Measurements from ENCODE around the gene ARHGAP6.

Gene ARHGAP6

GRCh38 chrX:11205796-11206195 is 459.9 kb downstream of the ARHGAP6 start:
- no peak for DNase-seq
- CTCF ChIA-PET, result no interaction called here
- no peak overlapping the region for H3K4me3 Mint-ChIP-seq
- no peaks in the 10 kb centered on the region for H3K36me3 Mint-ChIP-seq
- no peaks in the 10 kb centered on the region for H3K9me3 Mint-ChIP-seq
- H3K4me1 Mint-ChIP-seq, result no peaks in the 10 kb centered on the region
- no peaks in the 10 kb centered on the region for H3K27me3 Mint-ChIP-seq
- no peak overlapping the region for H3K27ac Mint-ChIP-seq

- Mint-ChIP-seq H3K27me3 (no peaks in the 10 kb centered on the region), H3K9me3 (no peaks in the 10 kb centered on the region), H3K27ac (no peak overlapping the region), H3K36me3 (no peaks in the 10 kb centered on the region), H3K4me3 (no peak overlapping the region), H3K4me1 (no peaks in the 10 kb centered on the region)
- DNase-seq, result no peak
- CTCF ChIA-PET, result no interaction called here
These were observed 468.0 kb downstream of the ARHGAP6 start for GRCh38 chrX:11197671-11198070.

- Mint-ChIP-seq H3K4me1 (no peaks in the 10 kb centered on the region), H3K9me3 (no peaks in the 10 kb centered on the region), H3K4me3 (no peak overlapping the region), H3K27ac (no peak overlapping the region), H3K36me3 (no peaks in the 10 kb centered on the region), H3K27me3 (no peaks in the 10 kb centered on the region)
- no peak for DNase-seq
- CTCF ChIA-PET, result no interaction called here
These were observed 469.2 kb downstream of the ARHGAP6 start for GRCh38 chrX:11196476-11196875.

GRCh38 chrX:11193035-11193469 is 472.7 kb downstream of the ARHGAP6 start:
- H3K27ac Mint-ChIP-seq, result no peak overlapping the region
- H3K27me3 Mint-ChIP-seq, result no peaks in the 10 kb centered on the region
- DNase-seq, result no peak
- CTCF ChIA-PET, result no interaction called here
- no peak overlapping the region for H3K4me3 Mint-ChIP-seq
- H3K36me3 Mint-ChIP-seq, result no peaks in the 10 kb centered on the region
- no peaks in the 10 kb centered on the region for H3K4me1 Mint-ChIP-seq
- no peaks in the 10 kb centered on the region for H3K9me3 Mint-ChIP-seq

GRCh38 chrX:11190745-11191510 is 474.8 kb downstream of the ARHGAP6 start:
- no peaks in the 10 kb centered on the region for H3K36me3 Mint-ChIP-seq
- no peaks in the 10 kb centered on the region for H3K4me1 Mint-ChIP-seq
- no peaks in the 10 kb centered on the region for H3K27me3 Mint-ChIP-seq
- no peak for DNase-seq
- no peak overlapping the region for H3K27ac Mint-ChIP-seq
- no peaks in the 10 kb centered on the region for H3K9me3 Mint-ChIP-seq
- H3K4me3 Mint-ChIP-seq, result no peak overlapping the region
- CTCF ChIA-PET, result no interaction called here

GRCh38 chrX:11189097-11189496 is 476.6 kb downstream of the ARHGAP6 start:
- no peak overlapping the region for H3K4me3 Mint-ChIP-seq
- H3K9me3 Mint-ChIP-seq, result no peaks in the 10 kb centered on the region
- no peak for DNase-seq
- no peaks in the 10 kb centered on the region for H3K36me3 Mint-ChIP-seq
- CTCF ChIA-PET, result no interaction called here
- H3K4me1 Mint-ChIP-seq, result no peaks in the 10 kb centered on the region
- H3K27me3 Mint-ChIP-seq, result no peaks in the 10 kb centered on the region
- H3K27ac Mint-ChIP-seq, result no peak overlapping the region

- no peaks in the 10 kb centered on the region for H3K27me3 Mint-ChIP-seq
- H3K4me1 Mint-ChIP-seq, result no peaks in the 10 kb centered on the region
- DNase-seq, result no peak
- no peaks in the 10 kb centered on the region for H3K9me3 Mint-ChIP-seq
- H3K4me3 Mint-ChIP-seq, result no peak overlapping the region
- H3K36me3 Mint-ChIP-seq, result no peaks in the 10 kb centered on the region
- no peak overlapping the region for H3K27ac Mint-ChIP-seq
- CTCF ChIA-PET, result no interaction called here
These were observed 477.1 kb downstream of the ARHGAP6 start for GRCh38 chrX:11188664-11189063.

- no peak for DNase-seq
- CTCF ChIA-PET, result no interaction called here
- H3K9me3 Mint-ChIP-seq, result no peaks in the 10 kb centered on the region
- no peaks in the 10 kb centered on the region for H3K36me3 Mint-ChIP-seq
- no peak overlapping the region for H3K4me3 Mint-ChIP-seq
- H3K27me3 Mint-ChIP-seq, result no peaks in the 10 kb centered on the region
- no peaks in the 10 kb centered on the region for H3K4me1 Mint-ChIP-seq
- H3K27ac Mint-ChIP-seq, result no peak overlapping the region
These were observed 478.7 kb downstream of the ARHGAP6 start for GRCh38 chrX:11187001-11187400.

GRCh38 chrX:11185861-11186260 is 479.9 kb downstream of the ARHGAP6 start:
- no peaks in the 10 kb centered on the region for H3K9me3 Mint-ChIP-seq
- CTCF ChIA-PET, result no interaction called here
- DNase-seq, result no peak
- H3K27me3 Mint-ChIP-seq, result no peaks in the 10 kb centered on the region
- no peaks in the 10 kb centered on the region for H3K4me1 Mint-ChIP-seq
- H3K27ac Mint-ChIP-seq, result no peak overlapping the region
- no peaks in the 10 kb centered on the region for H3K36me3 Mint-ChIP-seq
- no peak overlapping the region for H3K4me3 Mint-ChIP-seq

- no peak overlapping the region for H3K27ac Mint-ChIP-seq
- no peak overlapping the region for H3K4me3 Mint-ChIP-seq
- CTCF ChIA-PET, result no interaction called here
- no peaks in the 10 kb centered on the region for H3K27me3 Mint-ChIP-seq
- H3K4me1 Mint-ChIP-seq, result no peaks in the 10 kb centered on the region
- H3K9me3 Mint-ChIP-seq, result no peaks in the 10 kb centered on the region
- no peaks in the 10 kb centered on the region for H3K36me3 Mint-ChIP-seq
- no peak for DNase-seq
These were observed 485.1 kb downstream of the ARHGAP6 start for GRCh38 chrX:11180571-11180970.

GRCh38 chrX:11172415-11172814 is 493.3 kb downstream of the ARHGAP6 start:
- Mint-ChIP-seq H3K4me1 (no peaks in the 10 kb centered on the region), H3K27ac (no peak overlapping the region), H3K9me3 (no peaks in the 10 kb centered on the region), H3K36me3 (no peaks in the 10 kb centered on the region), H3K27me3 (peaks cover 4% of the 10 kb centered on the region), H3K4me3 (no peak overlapping the region)
- no peak for DNase-seq
- CTCF ChIA-PET, result no interaction called here

GRCh38 chrX:11171956-11172355 is 493.8 kb downstream of the ARHGAP6 start:
- H3K36me3 Mint-ChIP-seq, result no peaks in the 10 kb centered on the region
- no peak overlapping the region for H3K4me3 Mint-ChIP-seq
- H3K4me1 Mint-ChIP-seq, result no peaks in the 10 kb centered on the region
- no peaks in the 10 kb centered on the region for H3K9me3 Mint-ChIP-seq
- peaks cover 4% of the 10 kb centered on the region for H3K27me3 Mint-ChIP-seq
- CTCF ChIA-PET, result no interaction called here
- no peak for DNase-seq
- H3K27ac Mint-ChIP-seq, result no peak overlapping the region

GRCh38 chrX:11164433-11164832 is 501.3 kb downstream of the ARHGAP6 start:
- no peaks in the 10 kb centered on the region for H3K36me3 Mint-ChIP-seq
- no peak overlapping the region for H3K4me3 Mint-ChIP-seq
- H3K9me3 Mint-ChIP-seq, result no peaks in the 10 kb centered on the region
- CTCF ChIA-PET, result no interaction called here
- H3K27ac Mint-ChIP-seq, result no peak overlapping the region
- H3K27me3 Mint-ChIP-seq, result no peaks in the 10 kb centered on the region
- no peaks in the 10 kb centered on the region for H3K4me1 Mint-ChIP-seq
- no peak for DNase-seq

- CTCF ChIA-PET, result no interaction called here
- Mint-ChIP-seq H3K27me3 (no peaks in the 10 kb centered on the region), H3K27ac (no peak overlapping the region), H3K9me3 (no peaks in the 10 kb centered on the region), H3K36me3 (no peaks in the 10 kb centered on the region), H3K4me3 (no peak overlapping the region), H3K4me1 (no peaks in the 10 kb centered on the region)
- no peak for DNase-seq
These were observed 506.6 kb downstream of the ARHGAP6 start for GRCh38 chrX:11159149-11159548.

GRCh38 chrX:11151799-11152559 is 513.7 kb downstream of the ARHGAP6 start:
- Mint-ChIP-seq H3K4me1 (no peaks in the 10 kb centered on the region), H3K27ac (no peak overlapping the region), H3K27me3 (no peaks in the 10 kb centered on the region), H3K9me3 (no peaks in the 10 kb centered on the region), H3K4me3 (no peak overlapping the region), H3K36me3 (no peaks in the 10 kb centered on the region)
- CTCF ChIA-PET, result no interaction called here
- no peak for DNase-seq

Measured in activated naive CD4-positive, alpha-beta T cell treated with anti-CD3 and anti-CD28 coated beads, Interleukin-2, amount 10 ng/mL, durations not matched to agents 7 days and 5 days (primary cell).